SK-N-SH (cell line): Measurements from ENCODE around the gene JPT2. TPM values are rescaled to one million over a fixed set of nuclear protein-coding genes. Genes with fewer than 3 reads are reported as not detected.
"Not testable (repeated sequence)": the region's sequence is repeated elsewhere in the genome, so short reads cannot be mapped to it uniquely, and the experiment has no call there.

ENCODE experiments used
- CTCF ChIA-PET: fragments of 300-600, 350-600 bp; formaldehyde crosslinking; extraction: SDS; loops from one replicate; lab custom pipeline; 2021; lab: Yijun Ruan, JAX
- POLR2A ChIA-PET: fragments of 350-600 bp; sonication (Branson Sonifier 250); formaldehyde crosslinking; extraction: SDS; loops from one replicate; lab custom pipeline; 2020; ENCODE audit warnings: antibody characterized with exemption, inconsistent platforms; lab: Yijun Ruan, JAX
- DNase-seq: peaks from one replicate; pipeline ENCODE4 v3.0.0; 2012
- H2AFZ ChIP-seq: fragments of 200-600 bp; sonication (generic); 2 replicates; pipeline ENCODE4 v1.8.1; 2016; ENCODE audit warnings: antibody characterized with exemption, mild to moderate bottlenecking, low read depth
- H3F3A ChIP-seq: fragments of 200-600 bp; sonication (generic); replicated peaks from 2 replicates; pipeline ENCODE3; 2016; ENCODE audit warnings: antibody characterized with exemption, mild to moderate bottlenecking; ENCODE audit not compliant: insufficient read depth
- H3K27ac ChIP-seq, 2 experiments: fragments of 200-500 bp in 1 of 2; fragments of 200-600 bp in 1 of 2; sonication (Bioruptor generic) in 1 of 2; sonication (generic), shearing (Covaris generic) in 1 of 2; 2 replicates each; pipeline versions ENCODE4 v1.5.1 to v1.6.1; 2014 to 2016; ENCODE audit warnings: low read depth in 2 of 2, inconsistent platforms in 1 of 2, low read length in 1 of 2, mild to moderate bottlenecking in 1 of 2, mixed read lengths in 1 of 2
- H3K27me3 ChIP-seq: fragments of 200-600 bp; sonication (generic), shearing (Covaris generic); 2 replicates; pipeline ENCODE4 v1.6.1; 2016; ENCODE audit warnings: mixed run types; ENCODE audit not compliant: insufficient read depth
- H3K36me3 ChIP-seq, 2 experiments: fragments of 200-500 bp in 1 of 2; fragments of 200-600 bp in 1 of 2; sonication (Bioruptor generic) in 1 of 2; sonication (generic) in 1 of 2; replicated peaks in 1 of 2; 2 replicates each; pipeline versions ENCODE3 to v1.5.1; 2014 to 2016; ENCODE audit warnings: low read length in 1 of 2, mild to moderate bottlenecking in 1 of 2; ENCODE audit not compliant: insufficient read depth in 2 of 2, control insufficient read depth in 1 of 2
- H3K4me1 ChIP-seq, 2 experiments: fragments of 200-500 bp in 1 of 2; fragments of 200-600 bp in 1 of 2; sonication (Bioruptor generic) in 1 of 2; sonication (generic), shearing (Covaris generic) in 1 of 2; 2 replicates each; pipeline versions ENCODE4 v1.5.1 to v1.6.1; 2014 to 2016; ENCODE audit warnings: low read depth in 1 of 2, low read length in 1 of 2, mixed run types in 1 of 2; ENCODE audit not compliant: insufficient read depth in 2 of 2, control insufficient read depth in 1 of 2
- H3K4me2 ChIP-seq: fragments of 200-600 bp; sonication (generic), shearing (Covaris generic); 2 replicates; pipeline ENCODE4 v1.6.1; 2017; ENCODE audit warnings: mixed run types
- H3K4me3 ChIP-seq, 2 experiments: fragments of 200-500 bp in 1 of 2; fragments of 200-600 bp in 1 of 2; sonication (Bioruptor generic) in 1 of 2; sonication (generic), shearing (Covaris generic) in 1 of 2; 2 replicates each; pipeline versions ENCODE4 v1.5.1 to v1.8.1; 2014 to 2016; ENCODE audit warnings: low read depth in 2 of 2, inconsistent platforms in 1 of 2, low read length in 1 of 2, mild to moderate bottlenecking in 1 of 2, mixed read lengths in 1 of 2, moderate library complexity in 1 of 2
- H3K79me2 ChIP-seq: fragments of 200-600 bp; sonication (generic); 2 replicates; pipeline ENCODE4 v1.8.1; 2017; ENCODE audit warnings: mild to moderate bottlenecking; ENCODE audit not compliant: insufficient read depth
- H3K9ac ChIP-seq: fragments of 200-600 bp; sonication (generic); 2 replicates; pipeline ENCODE4 v1.6.1; 2017; ENCODE audit warnings: mixed run types
- H3K9me2 ChIP-seq: fragments of 200-600 bp; sonication (generic); 2 replicates; pipeline ENCODE4 v1.6.1; 2017; ENCODE audit warnings: mixed run types
- H3K9me3 ChIP-seq: fragments of 200-600 bp; sonication (generic); 2 replicates; pipeline ENCODE4 v1.6.1; 2017; ENCODE audit warnings: mixed run types, mild to moderate bottlenecking, moderate library complexity
- H4K20me1 ChIP-seq: fragments of 200-600 bp; sonication (generic); 2 replicates; pipeline ENCODE4 v1.6.1; 2017; ENCODE audit warnings: mild to moderate bottlenecking, mixed run types; ENCODE audit not compliant: insufficient read depth
- CTCF ChIP-seq: fragments of 200-600 bp; sonication (generic); IDR thresholded peaks from 2 replicates; pipeline ENCODE4 v1.6.1; 2017; ENCODE audit warnings: antibody characterized with exemption, mild to moderate bottlenecking, moderate library complexity
- EP300 ChIP-seq, 2 experiments: IDR thresholded peaks; 2 replicates each; pipeline versions ENCODE4 v1.4.0 to v1.6.1; 2012; ENCODE audit warnings: borderline replicate concordance in 1 of 2, low read depth in 1 of 2, low read length in 1 of 2
- EZH2phosphoT487 ChIP-seq: fragments of 200-600 bp; sonication (generic); IDR thresholded peaks from 2 replicates; pipeline ENCODE4 v1.6.1; 2017; ENCODE audit warnings: low read depth, mixed run types, mild to moderate bottlenecking, antibody characterized with exemption, moderate library complexity, borderline replicate concordance
- GATA2 ChIP-seq: sonication (generic); formaldehyde crosslinking; IDR thresholded peaks from 2 replicates; pipeline ENCODE4 v1.5.0; 2020; ENCODE audit warnings: mild to moderate bottlenecking, missing genetic modification reagents
- JUND ChIP-seq: IDR thresholded peaks from 2 replicates; pipeline ENCODE4 v1.4.0; 2012
- MAX ChIP-seq: IDR thresholded peaks from 2 replicates; pipeline ENCODE4 v1.4.0; 2012; ENCODE audit warnings: low read depth
- MEF2A ChIP-seq: IDR thresholded peaks from 2 replicates; pipeline ENCODE4 v1.4.0; 2012; ENCODE audit warnings: low read depth, borderline replicate concordance
- NFIC ChIP-seq: IDR thresholded peaks from 2 replicates; pipeline ENCODE4 v1.4.0; 2012; ENCODE audit warnings: borderline replicate concordance
- NRF1 ChIP-seq: IDR thresholded peaks from 2 replicates; pipeline ENCODE4 v1.6.1; 2012; ENCODE audit warnings: low read depth, mild to moderate bottlenecking, low read length
- POLR2AphosphoS5 ChIP-seq: IDR thresholded peaks from 2 replicates; pipeline ENCODE4 v1.6.1; 2012; ENCODE audit warnings: low read depth, low read length
- RAD21 ChIP-seq: IDR thresholded peaks from 2 replicates; pipeline ENCODE4 v1.6.1; 2012; ENCODE audit warnings: mild to moderate bottlenecking, low read length
- RCOR1 ChIP-seq: fragments of 150-350 bp; IDR thresholded peaks from 2 replicates; pipeline ENCODE4 v1.6.1; 2017; ENCODE audit warnings: antibody characterized with exemption, low read length
- RXRA ChIP-seq: IDR thresholded peaks from 2 replicates; pipeline ENCODE4 v1.4.0; 2012; ENCODE audit warnings: low read depth, mild to moderate bottlenecking, borderline replicate concordance
- SMC3 ChIP-seq: IDR thresholded peaks from 2 replicates; pipeline ENCODE4 v1.6.1; 2012; ENCODE audit warnings: low read depth, low read length, improper control_type of control experiment
- TAF1 ChIP-seq: IDR thresholded peaks from 2 replicates; pipeline ENCODE4 v1.6.1; 2012; ENCODE audit warnings: low read depth, mild to moderate bottlenecking, low read length, moderate library complexity, borderline replicate concordance
- ZBTB33 ChIP-seq: IDR thresholded peaks from 2 replicates; pipeline ENCODE4 v1.4.0; 2012; ENCODE audit warnings: low read depth, borderline replicate concordance
- WGBS: methylation state at CpG from one replicate; pipeline ENCODE4 v1.1.6; 2017; ENCODE audit warnings: low lambda C conversion rate; 5-methylcytosine and 5-hydroxymethylcytosine counted together
- polyA plus RNA-seq, 3 experiments: library from polyadenylated mRNA; depleted of rRNA; stranded (reverse); fragments of >200 nt; gene quantifications; 2 replicates each; pipeline ENCODE4 v1.2.3, GENCODE V29; 2012

JPT2 gene
- polyA plus RNA-seq, 1 of the 3 experiments (the other 2 are of a cell fraction): 67.4 TPM

GRCh38 chr16:1732071-1732470 is 54.0 kb downstream of the JPT2 start:
- H3K9ac ChIP-seq: no peak overlapping the region
- TF ChIP-seq MEF2A: no peak
- no peak for TF ChIP-seq MAX
- no peak for TF ChIP-seq CTCF
- TF ChIP-seq EZH2phosphoT487: no peak
- TF ChIP-seq GATA2 (CRISPR knock-in tag): no peak
- no peak for TF ChIP-seq RAD21
- no peak for TF ChIP-seq SMC3
- TF ChIP-seq RXRA: no peak
- no peaks in the 10 kb centered on the region for H3K9me3 ChIP-seq
- no peaks in the 10 kb centered on the region for H3K4me1 ChIP-seq
- no peak overlapping the region for H2AFZ ChIP-seq
- H3K27me3 ChIP-seq: no peaks in the 10 kb centered on the region
- H3K9me2 ChIP-seq: no peaks in the 10 kb centered on the region
- no peak overlapping the region for H3K27ac ChIP-seq
- peaks cover 7 to 34% of the 10 kb centered on the region in 2 experiments for H3K36me3 ChIP-seq
- 96% methylated on average over 8 of the region's 14 CpGs for WGBS
- 0 out of 2 replicates have a peak, but pooled peaks cover 4% of the 10 kb centered on the region for H3K79me2 ChIP-seq
- no peaks in the 10 kb centered on the region for H4K20me1 ChIP-seq
- DNase-seq: no peak
- ChIA-PET CTCF (no interaction called here), POLR2A (no interaction called here)
- H3K4me3 ChIP-seq: no peak overlapping the region
- peaks cover 21% of the 10 kb centered on the region for H3F3A ChIP-seq
- H3K4me2 ChIP-seq: no peak overlapping the region

- H3K4me1 ChIP-seq, H3K9me3 ChIP-seq, H4K20me1 ChIP-seq, POLR2A ChIA-PET, DNase-seq, H2AFZ ChIP-seq, H3K79me2 ChIP-seq, H3K27me3 ChIP-seq, H3K4me2 ChIP-seq, H3K27ac ChIP-seq, H3K4me3 ChIP-seq, H3K9ac ChIP-seq, CTCF ChIA-PET, H3K9me2 ChIP-seq: not testable (repeated sequence)
- WGBS: 96% methylated on average over 5 of the region's 21 CpGs
- Histone ChIP-seq H3F3A (peaks cover 23% of the 10 kb centered on the region), H3K36me3 (peaks cover 7 to 34% of the 10 kb centered on the region in 2 experiments)
These were observed 54.5 kb downstream of the JPT2 start for GRCh38 chr16:1732551-1732987.

GRCh38 chr16:1734123-1734522 is 56.0 kb downstream of the JPT2 start:
- peaks cover 38% of the 10 kb centered on the region for H3F3A ChIP-seq
- peaks cover 7 to 30% of the 10 kb centered on the region in 2 experiments for H3K36me3 ChIP-seq
- no peaks in the 10 kb centered on the region for H4K20me1 ChIP-seq
- H3K4me1 ChIP-seq: no peaks in the 10 kb centered on the region
- no peak overlapping the region for H2AFZ ChIP-seq
- H3K9ac ChIP-seq: no peak overlapping the region
- CTCF ChIA-PET: no interaction called here
- POLR2A ChIA-PET: no interaction called here
- no peak overlapping the region for H3K4me3 ChIP-seq
- H3K4me2 ChIP-seq: no peak overlapping the region
- WGBS: 100% methylated on average over 1 of the region's 22 CpGs
- H3K27ac ChIP-seq: no peak overlapping the region; a peak in 1 of 4 replicates
- H3K79me2 ChIP-seq: 0 out of 2 replicates have a peak, but pooled peaks cover 4% of the 10 kb centered on the region
- no peak for DNase-seq
- no peaks in the 10 kb centered on the region for H3K9me3 ChIP-seq
- H3K27me3 ChIP-seq: no peaks in the 10 kb centered on the region
- H3K9me2 ChIP-seq: no peaks in the 10 kb centered on the region
- TF ChIP-seq EP300 (IDR thresholded peaks at IDR 0.05; ENCODE audit: borderline replicate concordance in 1 of 2, low read depth in 1 of 2, low read length in 1 of 2) (no peak), NRF1 (no peak), NFIC (no peak), POLR2AphosphoS5 (no peak), EZH2phosphoT487 (no peak), TAF1 (no peak), JUND (no peak), CTCF (no peak), ZBTB33 (no peak), MEF2A (no peak), RCOR1 (no peak)
